Measurements from ENCODE around the gene SMCO4. TPM values are rescaled to one million over a fixed set of nuclear protein-coding genes. Genes with fewer than 3 reads are reported as not detected.

The SMCO4 gene
- total RNA-seq, 2 experiments from 2014 or later: 0.30 TPM; not detected in 1

DNA sequence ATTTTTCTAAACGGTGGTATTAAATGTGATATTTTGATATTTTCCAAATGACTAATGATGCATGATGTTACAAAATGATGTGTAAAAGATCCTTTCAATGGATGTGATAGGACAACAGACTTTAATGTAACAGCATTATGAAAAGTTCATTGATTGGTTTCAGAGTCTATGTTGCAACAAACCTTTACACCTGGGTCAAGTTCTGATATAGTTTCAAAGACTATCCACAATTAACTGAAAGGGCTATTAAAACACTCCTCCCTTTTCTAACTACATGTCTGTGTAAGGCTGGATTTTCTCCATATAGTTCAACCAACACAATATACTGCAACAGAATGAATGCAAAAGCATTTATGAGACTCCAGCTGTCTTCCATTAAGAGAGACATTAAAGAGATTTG, 35.7 kb downstream of the SMCO4 start:
- Histone ChIP-seq H3K27ac (ENCODE audit: low read depth in 1 of 2, low read length in 2 of 2) (no peak overlapping the region), H3K36me3 (ENCODE audit: insufficient read depth, low read length) (no peaks in the 10 kb centered on the region), H3K4me1 (ENCODE audit: insufficient read depth, low read length) (no peaks in the 10 kb centered on the region), H3K27me3 (ENCODE audit: control insufficient read depth in 1 of 2, insufficient read depth in 2 of 2, low read length in 2 of 2) (no peaks in the 10 kb centered on the region), H3K9me3 (ENCODE audit: control insufficient read depth in 1 of 2, insufficient read depth in 1 of 2, low read length in 2 of 2) (no peaks in the 10 kb centered on the region), H3K4me3 (ENCODE audit: low read length) (no peak overlapping the region)
- TF ChIP-seq, protein P1, sequence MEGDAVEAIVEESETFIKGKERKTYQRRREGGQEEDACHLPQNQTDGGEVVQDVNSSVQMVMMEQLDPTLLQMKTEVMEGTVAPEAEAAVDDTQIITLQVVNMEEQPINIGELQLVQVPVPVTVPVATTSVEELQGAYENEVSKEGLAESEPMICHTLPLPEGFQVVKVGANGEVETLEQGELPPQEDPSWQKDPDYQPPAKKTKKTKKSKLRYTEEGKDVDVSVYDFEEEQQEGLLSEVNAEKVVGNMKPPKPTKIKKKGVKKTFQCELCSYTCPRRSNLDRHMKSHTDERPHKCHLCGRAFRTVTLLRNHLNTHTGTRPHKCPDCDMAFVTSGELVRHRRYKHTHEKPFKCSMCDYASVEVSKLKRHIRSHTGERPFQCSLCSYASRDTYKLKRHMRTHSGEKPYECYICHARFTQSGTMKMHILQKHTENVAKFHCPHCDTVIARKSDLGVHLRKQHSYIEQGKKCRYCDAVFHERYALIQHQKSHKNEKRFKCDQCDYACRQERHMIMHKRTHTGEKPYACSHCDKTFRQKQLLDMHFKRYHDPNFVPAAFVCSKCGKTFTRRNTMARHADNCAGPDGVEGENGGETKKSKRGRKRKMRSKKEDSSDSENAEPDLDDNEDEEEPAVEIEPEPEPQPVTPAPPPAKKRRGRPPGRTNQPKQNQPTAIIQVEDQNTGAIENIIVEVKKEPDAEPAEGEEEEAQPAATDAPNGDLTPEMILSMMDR (IDR thresholded peaks at IDR 0.05): no peak
- DNase-seq (no peak), ATAC-seq (ENCODE audit: poor library complexity) (no peak)
- Mint-ChIP-seq H3K36me3 (ENCODE audit: low read depth) (no peaks in the 10 kb centered on the region), H3K27ac (no peak overlapping the region), H3K4me3 (no peak overlapping the region), H3K4me1 (ENCODE audit: low read depth) (no peaks in the 10 kb centered on the region), H3K9me3 (no peaks in the 10 kb centered on the region), H3K27me3 (no peaks in the 10 kb centered on the region)
- POLR2A ChIA-PET: no interaction called here
- intact Hi-C loops (cut with DNase I, micrococcal nuclease): no loop called here
- CTCF ChIA-PET: no interaction called here

- H3K27ac ChIP-seq (ENCODE audit: low read depth in 1 of 2, low read length in 2 of 2): no peak overlapping the region
- Mint-ChIP-seq H3K4me3 (no peak overlapping the region), H3K4me1 (ENCODE audit: low read depth) (no peaks in the 10 kb centered on the region), H3K36me3 (ENCODE audit: low read depth) (no peaks in the 10 kb centered on the region), H3K27me3 (no peaks in the 10 kb centered on the region), H3K27ac (no peak overlapping the region), H3K9me3 (no peaks in the 10 kb centered on the region)
- intact Hi-C loops (cut with DNase I, micrococcal nuclease): no loop called here
- POLR2A ChIA-PET: no interaction called here
- DNase-seq (no peak), ATAC-seq (ENCODE audit: poor library complexity) (no peak)
- CTCF ChIA-PET: no interaction called here
- no peaks in the 10 kb centered on the region for H3K36me3 ChIP-seq (ENCODE audit: insufficient read depth, low read length)
- no peaks in the 10 kb centered on the region for H3K27me3 ChIP-seq (ENCODE audit: control insufficient read depth in 1 of 2, insufficient read depth in 2 of 2, low read length in 2 of 2)
- H3K9me3 ChIP-seq (ENCODE audit: control insufficient read depth in 1 of 2, insufficient read depth in 1 of 2, low read length in 2 of 2): no peaks in the 10 kb centered on the region
- no peak overlapping the region for H3K4me3 ChIP-seq (ENCODE audit: low read length)
- TF ChIP-seq, protein P1 (IDR thresholded peaks at IDR 0.05): no peak
- H3K4me1 ChIP-seq (ENCODE audit: insufficient read depth, low read length): no peaks in the 10 kb centered on the region
These were observed 37.5 kb downstream of the SMCO4 start for GRCh38 chr11:93505703-93506102.

DNA sequence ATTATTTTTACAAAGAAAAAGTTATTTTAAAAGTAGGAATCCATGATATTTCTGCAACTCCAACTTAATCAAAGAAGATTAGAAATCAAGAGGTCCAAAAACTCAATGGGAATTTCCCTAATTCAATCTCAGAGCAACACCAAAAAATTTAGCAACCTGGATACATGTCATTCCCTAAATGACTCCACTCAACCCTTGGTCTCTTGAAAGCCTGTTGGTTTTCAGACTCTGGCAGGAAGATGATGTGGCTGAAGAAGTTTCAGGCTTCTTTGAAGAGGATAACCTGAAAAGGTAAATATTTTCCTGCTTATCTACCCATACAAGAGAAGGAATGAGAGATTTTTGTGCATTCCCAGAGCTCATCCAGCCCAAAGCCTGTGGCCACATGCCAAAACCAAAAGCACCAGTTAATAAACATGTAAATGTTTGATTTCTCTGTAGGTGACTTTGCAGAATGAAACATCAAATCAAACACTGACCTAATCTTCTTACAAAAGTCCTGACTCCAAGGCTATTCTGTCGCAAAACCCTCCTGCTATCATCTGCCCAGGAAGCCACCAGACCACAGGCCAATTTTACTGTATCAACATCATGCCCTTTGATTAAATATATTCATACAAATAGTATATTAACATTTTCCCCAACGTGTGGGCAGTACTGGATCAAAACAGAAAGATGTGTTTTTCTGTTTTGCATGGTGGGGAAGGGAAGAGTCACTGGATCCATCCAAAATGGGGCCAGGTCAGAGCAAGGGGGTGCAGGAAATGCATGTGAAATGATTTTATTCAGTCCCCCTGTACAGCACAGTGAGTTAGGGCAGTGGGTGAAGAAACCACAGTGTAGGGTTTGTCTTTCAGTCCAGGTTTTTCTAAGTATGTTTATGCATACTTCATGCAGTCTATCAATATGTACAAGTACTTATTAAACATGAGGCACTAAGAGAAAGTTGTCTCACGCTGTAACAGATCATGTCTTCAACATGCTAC, 38.8 kb downstream of the SMCO4 start:
- DNase-seq: no peak
- no peaks in the 10 kb centered on the region for H3K27me3 ChIP-seq (ENCODE audit: control insufficient read depth in 1 of 2, insufficient read depth in 2 of 2, low read length in 2 of 2)
- ChIA-PET POLR2A (no interaction called here), CTCF (no interaction called here)
- no peaks in the 10 kb centered on the region for H3K9me3 ChIP-seq (ENCODE audit: control insufficient read depth in 1 of 2, insufficient read depth in 1 of 2, low read length in 2 of 2)
- H3K36me3 Mint-ChIP-seq (ENCODE audit: low read depth): no peaks in the 10 kb centered on the region
- ATAC-seq (ENCODE audit: poor library complexity): no peak
- no peaks in the 10 kb centered on the region for H3K36me3 ChIP-seq (ENCODE audit: insufficient read depth, low read length)
- no peaks in the 10 kb centered on the region for H3K4me1 Mint-ChIP-seq (ENCODE audit: low read depth)
- H3K27ac Mint-ChIP-seq: no peak overlapping the region
- no peak overlapping the region for H3K27ac ChIP-seq (ENCODE audit: low read depth in 1 of 2, low read length in 2 of 2)
- intact Hi-C loops (cut with DNase I, micrococcal nuclease): no loop called here
- TF ChIP-seq, protein P1 (IDR thresholded peaks at IDR 0.05): no peak
- no peak overlapping the region for H3K4me3 Mint-ChIP-seq
- H3K9me3 Mint-ChIP-seq: no peaks in the 10 kb centered on the region
- H3K27me3 Mint-ChIP-seq: no peaks in the 10 kb centered on the region
- H3K4me1 ChIP-seq (ENCODE audit: insufficient read depth, low read length): no peaks in the 10 kb centered on the region
- H3K4me3 ChIP-seq (ENCODE audit: low read length): no peak overlapping the region

Measured in CD4-positive, alpha-beta T cell (primary cell).